Activated CD8-positive, alpha-beta memory T cell treated with anti-CD3 and anti-CD28 coated beads, Interleukin-2, amount 10 ng/mL, durations not matched to agents 7 days and 5 days (primary cell): ENCODE measurements around the gene SLC12A3. TPM values are rescaled to one million over a fixed set of nuclear protein-coding genes. Genes with fewer than 3 reads are reported as not detected.
"Not testable (repeated sequence)": the region's sequence is repeated elsewhere in the genome, so short reads cannot be mapped to it uniquely, and the experiment has no call there.

Source experiments
- ATAC-seq: fragments of 150-1000 bp; cut with Tn5 transposase; one replicate; pipeline ENCODE4 v1.10.0; 2021; ENCODE audit warnings: moderate library complexity
- CTCF ChIA-PET: fragments of 350-600 bp; sonication (Branson Sonifier 250); formaldehyde crosslinking; loops from one replicate; lab custom pipeline; 2021; ENCODE audit warnings: antibody characterized with exemption; lab: Charles Lee
- DNase-seq: peaks from one replicate; pipeline ENCODE4 v3.0.0-alpha.2; 2020
- H3K27ac Mint-ChIP-seq: one replicate; pipeline ENCODE4 v1.8.0; 2021; ENCODE audit warnings: mild to moderate bottlenecking, mixed read lengths
- H3K27me3 Mint-ChIP-seq: one replicate; pipeline ENCODE4 v1.8.0; 2021; ENCODE audit warnings: mixed read lengths
- H3K36me3 Mint-ChIP-seq: one replicate; pipeline ENCODE4 v1.8.0; 2021; ENCODE audit warnings: mild to moderate bottlenecking, mixed read lengths
- H3K4me1 Mint-ChIP-seq: one replicate; pipeline ENCODE4 v1.8.0; 2021; ENCODE audit warnings: mixed read lengths
- H3K4me3 Mint-ChIP-seq: one replicate; pipeline ENCODE4 v1.8.0; 2021; ENCODE audit warnings: mild to moderate bottlenecking, moderate library complexity, mixed read lengths
- H3K9me3 Mint-ChIP-seq: one replicate; pipeline ENCODE4 v1.8.0; 2022; ENCODE audit warnings: low read depth, mixed read lengths
- total RNA-seq, 2 experiments: library from RNA; stranded (reverse); gene quantifications; one replicate each; pipeline ENCODE4 v1.2.3, GENCODE V29; 2021

Gene SLC12A3
- total RNA-seq, 2 experiments from 2014 or later: not detected

DNA sequence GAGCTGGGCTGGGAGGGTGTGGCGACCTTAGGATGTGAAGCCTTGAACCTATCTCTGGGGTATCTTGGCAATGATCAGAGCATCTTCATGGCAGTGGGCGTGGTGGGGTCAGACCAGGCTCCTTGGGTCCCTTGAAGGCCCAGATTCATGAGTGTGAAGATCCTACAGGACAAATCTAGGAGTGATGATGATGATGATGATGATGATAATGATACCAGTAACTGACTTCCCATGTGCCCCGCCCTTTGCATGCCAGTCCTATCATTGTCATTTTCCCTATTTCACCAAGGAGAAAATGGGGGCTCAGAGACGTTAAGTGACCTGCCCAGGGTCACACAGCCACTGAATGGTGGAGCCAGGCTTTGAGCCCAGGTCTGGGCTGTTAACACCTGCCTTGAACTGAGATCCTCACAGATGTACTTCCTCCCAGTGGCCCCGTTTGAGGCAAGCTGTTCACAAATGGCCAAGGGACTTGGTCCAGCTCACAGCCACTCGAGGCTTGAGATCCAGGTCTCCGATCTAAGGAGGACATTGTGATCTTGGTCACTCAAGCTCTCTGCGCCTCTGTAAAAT lies 13.4 kb downstream of the SLC12A3 start:
- Mint-ChIP-seq H3K27ac (no peak overlapping the region), H3K27me3 (peaks cover 2% of the 10 kb centered on the region), H3K36me3 (no peaks in the 10 kb centered on the region), H3K4me3 (no peak overlapping the region), H3K9me3 (no peaks in the 10 kb centered on the region), H3K4me1 (peaks cover 2% of the 10 kb centered on the region)
- no peak for ATAC-seq
- CTCF ChIA-PET: interaction anchor here (0.8 kb wide), 1 partner anchor 11 kb away, joined by 4 read pairs; no protein-coding TSS in a partner anchor
- no peak for DNase-seq

DNA sequence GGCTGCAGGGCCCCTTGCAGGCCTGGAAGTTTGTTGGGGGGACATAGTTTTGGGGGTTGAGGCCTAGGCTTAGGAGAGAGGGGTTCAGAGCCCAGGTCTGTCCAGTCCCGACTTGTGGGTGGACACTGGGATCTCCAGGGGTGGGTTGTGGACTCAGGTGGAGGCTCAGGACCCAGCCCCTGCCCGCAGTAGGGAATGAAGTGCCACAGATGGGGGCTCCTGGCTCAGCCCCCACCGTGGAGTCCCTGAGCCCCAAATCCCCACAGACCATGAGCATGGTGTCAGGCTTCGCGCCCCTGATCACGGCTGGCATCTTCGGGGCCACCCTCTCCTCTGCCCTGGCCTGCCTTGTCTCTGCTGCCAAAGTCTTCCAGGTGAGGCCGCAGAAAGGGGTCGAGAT lies 14.3 kb downstream of the SLC12A3 start:
- peaks cover 2% of the 10 kb centered on the region for H3K27me3 Mint-ChIP-seq
- DNase-seq (no peak), ATAC-seq (no peak)
- CTCF ChIA-PET: no interaction called here
- H3K4me1 Mint-ChIP-seq: peaks cover 2% of the 10 kb centered on the region
- H3K27ac Mint-ChIP-seq: no peak overlapping the region
- H3K4me3 Mint-ChIP-seq: no peak overlapping the region
- no peaks in the 10 kb centered on the region for H3K36me3 Mint-ChIP-seq
- H3K9me3 Mint-ChIP-seq: no peaks in the 10 kb centered on the region

DNA sequence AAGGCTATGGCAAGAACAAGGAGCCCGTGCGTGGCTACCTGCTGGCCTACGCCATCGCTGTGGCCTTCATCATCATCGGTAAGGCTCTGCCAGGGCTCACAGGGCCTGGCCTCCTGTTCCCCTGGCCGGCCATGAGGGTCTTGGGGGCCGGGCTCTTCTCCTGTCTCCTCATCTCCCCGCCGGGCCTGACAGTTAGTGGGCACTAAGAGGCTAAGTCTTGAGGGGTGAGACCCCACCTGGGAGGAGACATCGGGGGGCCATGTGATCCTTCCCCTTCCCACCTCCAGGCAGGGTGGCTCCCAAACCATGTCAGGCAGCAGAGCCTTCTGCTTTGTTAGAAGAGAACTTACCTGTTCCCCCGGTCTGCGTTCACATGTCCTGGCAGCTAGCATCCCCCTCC lies 15.2 kb downstream of the SLC12A3 start:
- Mint-ChIP-seq H3K9me3 (no peaks in the 10 kb centered on the region), H3K27me3 (peaks cover 2% of the 10 kb centered on the region), H3K27ac (no peak overlapping the region), H3K36me3 (no peaks in the 10 kb centered on the region), H3K4me3 (no peak overlapping the region), H3K4me1 (peaks cover 2% of the 10 kb centered on the region)
- no peak for DNase-seq
- CTCF ChIA-PET: interaction anchor here (1.4 kb wide), 1 partner anchor 31 kb away, joined by 3 read pairs; no protein-coding TSS in a partner anchor
- ATAC-seq: no peak

DNA sequence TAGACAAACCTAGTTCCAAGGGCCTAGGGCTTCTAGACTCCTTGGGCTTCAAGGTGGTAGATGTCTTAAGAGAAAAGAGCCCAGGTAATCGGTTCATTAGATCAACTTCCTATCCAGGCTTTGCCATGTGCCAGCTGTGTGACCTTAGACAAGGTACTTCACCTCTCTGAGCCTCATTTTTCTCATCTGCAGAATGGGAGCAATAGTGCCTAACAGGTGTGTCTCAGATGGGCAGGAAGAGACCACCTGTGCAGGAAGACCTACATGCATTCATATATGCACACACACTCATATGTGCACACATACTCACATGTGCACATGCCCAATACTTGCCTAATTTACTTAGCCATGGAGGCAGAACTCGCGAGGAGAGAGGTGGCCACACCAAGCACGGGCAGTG lies 15.7 kb downstream of the SLC12A3 start:
- CTCF ChIA-PET: interaction anchor here (1.4 kb wide), 1 partner anchor 32 kb away, joined by 3 read pairs; no protein-coding TSS in a partner anchor
- H3K27me3 Mint-ChIP-seq: peaks cover 2% of the 10 kb centered on the region
- no peak for DNase-seq
- H3K27ac Mint-ChIP-seq: no peak overlapping the region
- no peaks in the 10 kb centered on the region for H3K9me3 Mint-ChIP-seq
- ATAC-seq: no peak
- no peaks in the 10 kb centered on the region for H3K36me3 Mint-ChIP-seq
- H3K4me3 Mint-ChIP-seq: no peak overlapping the region
- peaks cover 2% of the 10 kb centered on the region for H3K4me1 Mint-ChIP-seq

DNA sequence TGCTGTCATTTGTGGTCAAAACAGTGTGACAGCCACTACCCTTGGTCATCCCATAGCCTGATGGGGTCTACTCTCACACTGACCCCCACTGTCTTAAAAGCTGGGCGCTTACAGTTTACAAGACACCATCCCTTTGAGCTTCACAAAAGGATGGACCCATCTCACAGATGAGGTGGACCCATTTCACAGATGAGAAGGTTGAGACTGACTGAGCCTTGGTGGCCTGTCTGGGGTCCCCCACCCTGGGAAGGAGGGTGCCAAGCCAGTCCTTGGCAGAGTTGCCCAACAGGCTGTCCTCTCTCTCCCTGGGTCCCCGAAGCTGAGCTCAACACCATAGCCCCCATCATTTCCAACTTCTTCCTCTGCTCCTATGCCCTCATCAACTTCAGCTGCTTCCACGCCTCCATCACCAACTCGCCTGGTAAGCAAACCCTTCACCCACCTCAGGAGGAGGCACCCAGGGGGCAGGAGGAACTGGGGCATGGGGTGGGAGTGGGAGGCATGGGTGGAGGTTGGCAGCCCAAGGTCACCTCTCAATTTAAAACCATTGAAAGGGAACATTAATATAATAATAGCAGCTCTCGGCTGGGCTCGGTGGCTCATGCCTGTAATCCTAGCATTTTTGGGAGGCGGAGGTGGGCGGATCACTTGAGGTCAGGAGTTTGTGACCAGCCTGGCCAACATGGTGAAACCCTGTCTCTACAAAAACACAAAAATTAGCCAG lies 17.2 kb downstream of the SLC12A3 start:
- Mint-ChIP-seq H3K4me1 (no peaks in the 10 kb centered on the region), H3K4me3 (no peak overlapping the region)
- DNase-seq: no peak

DNA sequence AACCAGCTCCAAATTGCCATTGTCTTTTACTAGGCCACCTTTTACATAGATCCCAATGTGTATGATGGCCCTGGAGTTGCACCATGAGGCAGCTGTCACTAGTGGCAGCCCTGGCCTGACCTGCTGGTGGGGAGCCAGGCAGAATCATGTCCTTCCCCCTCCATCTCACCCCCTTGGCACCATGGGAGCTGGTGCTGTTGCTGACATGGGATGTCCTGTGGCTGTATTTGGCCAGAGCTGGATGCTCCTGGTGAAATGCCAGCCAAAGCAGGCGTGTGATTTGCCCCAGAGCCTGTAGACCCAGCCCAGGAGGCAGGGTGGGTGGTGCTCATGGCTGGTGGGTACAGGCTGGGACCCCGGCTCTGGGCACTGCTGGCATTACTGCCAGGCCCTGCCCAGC lies 18.6 kb downstream of the SLC12A3 start:
- DNase-seq (no peak), ATAC-seq (no peak)
- Mint-ChIP-seq H3K27ac (no peak overlapping the region), H3K36me3 (no peaks in the 10 kb centered on the region), H3K4me3 (no peak overlapping the region), H3K9me3 (no peaks in the 10 kb centered on the region), H3K4me1 (no peaks in the 10 kb centered on the region), H3K27me3 (peaks cover 2% of the 10 kb centered on the region)
- CTCF ChIA-PET: interaction anchor here (0.7 kb wide), 1 partner anchor 24 kb away, joined by 3 read pairs; no protein-coding TSS in a partner anchor

More for the DNA sequence above, 17.2 kb downstream of the SLC12A3 start:
- no peaks in the 10 kb centered on the region for H3K36me3 Mint-ChIP-seq
- ATAC-seq: no peak
- CTCF ChIA-PET: no interaction called here
- peaks cover 2% of the 10 kb centered on the region for H3K27me3 Mint-ChIP-seq
- H3K27ac Mint-ChIP-seq: no peak overlapping the region
- H3K9me3 Mint-ChIP-seq: no peaks in the 10 kb centered on the region

DNA sequence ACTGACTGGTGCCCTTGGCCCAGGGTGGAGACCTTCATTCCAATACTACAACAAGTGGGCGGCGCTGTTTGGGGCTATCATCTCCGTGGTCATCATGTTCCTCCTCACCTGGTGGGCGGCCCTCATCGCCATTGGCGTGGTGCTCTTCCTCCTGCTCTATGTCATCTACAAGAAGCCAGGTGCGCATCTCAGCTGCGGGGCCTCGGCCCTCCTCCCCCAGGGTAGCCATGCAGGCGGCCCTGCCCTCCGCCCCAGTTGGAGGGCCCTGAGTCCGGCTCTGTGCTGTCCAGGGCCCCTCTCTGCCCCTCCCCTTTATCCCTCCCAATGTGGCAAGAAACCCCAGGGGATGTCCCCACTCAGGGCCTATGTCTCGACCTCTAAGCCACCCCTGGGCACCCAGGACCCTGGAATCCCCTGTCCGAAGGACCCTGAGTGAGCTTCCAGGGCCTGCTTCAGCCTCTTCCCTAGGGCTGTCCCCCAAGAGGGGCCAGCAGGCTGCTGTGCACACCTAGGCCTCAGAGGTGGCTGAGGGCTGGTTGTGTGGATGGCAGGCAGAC lies 19.1 kb downstream of the SLC12A3 start:
- Mint-ChIP-seq H3K27me3 (peaks cover 2% of the 10 kb centered on the region), H3K9me3 (no peaks in the 10 kb centered on the region), H3K36me3 (no peaks in the 10 kb centered on the region), H3K27ac (no peak overlapping the region), H3K4me3 (no peak overlapping the region), H3K4me1 (no peaks in the 10 kb centered on the region)
- CTCF ChIA-PET: no interaction called here
- DNase-seq (no peak), ATAC-seq (no peak)

DNA sequence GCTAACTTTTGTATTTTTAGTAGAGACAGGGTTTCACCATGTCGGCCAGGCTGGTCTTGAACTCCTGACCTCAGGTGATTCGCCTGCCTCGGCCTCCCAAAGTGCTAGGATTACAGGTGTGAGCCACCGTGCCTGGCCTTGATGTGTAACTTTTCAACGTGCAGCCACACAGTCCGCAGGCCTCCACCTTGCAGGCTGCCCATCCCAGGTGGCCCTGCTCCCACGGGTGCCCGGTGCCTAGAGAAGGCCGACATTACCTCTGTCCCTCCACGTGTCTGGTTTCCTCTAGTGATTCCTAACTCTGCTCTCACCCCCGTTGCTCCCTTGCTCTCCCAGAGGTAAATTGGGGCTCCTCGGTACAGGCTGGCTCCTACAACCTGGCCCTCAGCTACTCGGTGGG lies 19.9 kb downstream of the SLC12A3 start:
- ATAC-seq, H3K4me1 Mint-ChIP-seq, H3K4me3 Mint-ChIP-seq, DNase-seq, H3K27me3 Mint-ChIP-seq, H3K36me3 Mint-ChIP-seq, CTCF ChIA-PET, H3K9me3 Mint-ChIP-seq, H3K27ac Mint-ChIP-seq: not testable (repeated sequence)

DNA sequence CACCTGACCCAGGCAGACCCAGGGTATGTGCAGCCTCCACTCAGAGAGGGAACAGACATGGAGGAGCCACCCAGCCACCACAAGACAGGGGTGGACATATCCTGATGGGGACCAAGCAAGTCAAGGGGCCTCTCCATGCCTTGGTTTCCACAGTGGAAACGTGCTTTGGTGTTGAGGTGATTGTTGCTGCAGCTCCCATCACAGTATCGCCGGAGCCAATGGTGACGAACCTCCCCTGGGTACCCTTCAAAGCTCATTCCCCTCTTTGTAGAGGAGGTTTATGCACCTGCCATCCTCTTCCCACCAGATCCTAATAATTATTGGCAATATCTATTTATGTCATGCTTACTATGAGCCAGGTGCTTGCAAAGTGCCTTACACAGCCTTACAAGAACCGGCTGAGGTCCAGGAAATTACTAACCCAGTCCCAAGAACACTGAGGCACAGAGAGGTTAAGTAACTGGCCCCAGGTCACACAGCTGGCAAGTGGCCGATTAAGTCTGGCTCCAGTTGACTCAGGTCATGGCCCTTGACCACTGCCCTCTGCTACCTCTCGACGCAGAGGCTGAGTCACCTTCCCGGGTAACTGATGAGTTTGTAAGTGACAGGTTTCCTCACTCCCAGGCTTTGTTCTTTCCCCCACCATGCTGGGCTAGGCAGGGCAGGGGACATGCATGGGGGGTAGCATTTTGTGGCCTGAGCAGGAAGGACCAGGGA lies 20.6 kb downstream of the SLC12A3 start:
- Mint-ChIP-seq H3K9me3 (no peaks in the 10 kb centered on the region), H3K4me1 (no peaks in the 10 kb centered on the region), H3K27me3 (peaks cover 6% of the 10 kb centered on the region), H3K4me3 (no peak overlapping the region), H3K36me3 (no peaks in the 10 kb centered on the region), H3K27ac (no peak overlapping the region)
- DNase-seq (no peak), ATAC-seq (no peak)
- CTCF ChIA-PET: no interaction called here

DNA sequence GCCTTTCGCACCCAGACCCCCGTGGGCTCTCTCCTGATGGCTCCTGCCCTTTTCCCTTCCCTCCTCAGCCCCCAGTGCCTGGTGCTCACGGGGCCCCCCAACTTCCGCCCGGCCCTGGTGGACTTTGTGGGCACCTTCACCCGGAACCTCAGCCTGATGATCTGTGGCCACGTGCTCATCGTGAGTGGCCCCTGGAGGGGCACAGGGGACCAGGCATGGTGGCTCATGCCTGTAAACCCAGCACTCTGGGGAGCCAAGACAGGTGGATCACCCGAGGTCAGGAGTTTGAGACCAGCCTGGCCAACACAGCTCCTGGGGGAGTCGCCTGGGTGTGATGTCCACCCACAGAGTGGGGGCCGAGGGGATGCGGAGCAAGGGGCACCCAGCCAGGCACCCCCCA lies 21.3 kb downstream of the SLC12A3 start:
- CTCF ChIA-PET: no interaction called here
- no peaks in the 10 kb centered on the region for H3K4me1 Mint-ChIP-seq
- H3K36me3 Mint-ChIP-seq: no peaks in the 10 kb centered on the region
- DNase-seq: no peak
- no peak overlapping the region for H3K27ac Mint-ChIP-seq
- H3K9me3 Mint-ChIP-seq: no peaks in the 10 kb centered on the region
- H3K27me3 Mint-ChIP-seq: peaks cover 6% of the 10 kb centered on the region
- ATAC-seq: no peak
- H3K4me3 Mint-ChIP-seq: no peak overlapping the region

DNA sequence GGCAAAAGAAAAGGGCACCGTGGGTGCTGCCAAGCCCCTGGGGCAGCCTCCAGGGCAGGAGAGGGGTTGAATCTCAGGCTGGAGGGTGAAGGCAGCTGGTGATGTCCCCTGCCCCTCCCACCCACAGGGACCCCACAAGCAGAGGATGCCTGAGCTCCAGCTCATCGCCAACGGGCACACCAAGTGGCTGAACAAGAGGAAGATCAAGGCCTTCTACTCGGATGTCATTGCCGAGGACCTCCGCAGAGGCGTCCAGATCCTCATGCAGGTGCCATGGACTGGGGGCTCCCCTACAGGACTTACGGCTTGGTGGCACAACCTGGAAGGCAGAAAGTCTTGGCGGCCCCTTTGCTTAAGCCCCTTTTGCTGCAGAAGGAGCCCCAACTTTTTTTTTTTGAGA lies 21.8 kb downstream of the SLC12A3 start:
- Mint-ChIP-seq H3K36me3 (no peaks in the 10 kb centered on the region), H3K9me3 (no peaks in the 10 kb centered on the region)

DNA sequence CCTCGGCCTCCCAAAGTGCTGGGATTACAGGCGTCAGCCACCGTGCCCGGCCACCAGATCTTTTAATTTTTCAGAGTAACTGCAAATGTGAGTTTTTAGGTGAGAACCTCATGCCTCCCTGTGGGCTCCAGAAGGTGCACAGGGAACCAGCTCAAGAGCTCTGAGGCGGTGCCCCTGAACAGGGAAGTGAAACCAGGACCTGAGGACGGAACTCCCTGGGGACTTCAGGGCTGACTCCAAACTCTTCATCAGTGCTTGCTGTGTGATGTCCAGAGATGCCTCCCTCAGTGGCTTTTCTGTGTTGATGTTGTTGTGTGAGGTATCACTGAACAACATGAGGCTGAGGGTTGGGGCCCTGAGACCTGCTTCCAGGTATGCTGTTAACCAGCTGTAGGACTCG lies 23.8 kb downstream of the SLC12A3 start:
- Mint-ChIP-seq H3K36me3 (no peaks in the 10 kb centered on the region), H3K27me3 (peaks cover 4% of the 10 kb centered on the region), H3K27ac (no peak overlapping the region), H3K4me3 (no peak overlapping the region), H3K9me3 (no peaks in the 10 kb centered on the region), H3K4me1 (no peaks in the 10 kb centered on the region)
- ATAC-seq (no peak), DNase-seq (no peak)
- CTCF ChIA-PET: interaction anchor here (0.7 kb wide), 1 partner anchor 639 kb away, joined by 4 read pairs; no protein-coding TSS in a partner anchor

More for the DNA sequence above, 21.8 kb downstream of the SLC12A3 start:
- H3K27me3 Mint-ChIP-seq: peaks cover 6% of the 10 kb centered on the region
- H3K4me3 Mint-ChIP-seq: no peak overlapping the region
- H3K27ac Mint-ChIP-seq: no peak overlapping the region
- ATAC-seq (no peak), DNase-seq (no peak)
- CTCF ChIA-PET: interaction anchor here (1.1 kb wide), 1 partner anchor 78 kb away, joined by 3 read pairs; no protein-coding TSS in a partner anchor
- H3K4me1 Mint-ChIP-seq: no peaks in the 10 kb centered on the region

DNA sequence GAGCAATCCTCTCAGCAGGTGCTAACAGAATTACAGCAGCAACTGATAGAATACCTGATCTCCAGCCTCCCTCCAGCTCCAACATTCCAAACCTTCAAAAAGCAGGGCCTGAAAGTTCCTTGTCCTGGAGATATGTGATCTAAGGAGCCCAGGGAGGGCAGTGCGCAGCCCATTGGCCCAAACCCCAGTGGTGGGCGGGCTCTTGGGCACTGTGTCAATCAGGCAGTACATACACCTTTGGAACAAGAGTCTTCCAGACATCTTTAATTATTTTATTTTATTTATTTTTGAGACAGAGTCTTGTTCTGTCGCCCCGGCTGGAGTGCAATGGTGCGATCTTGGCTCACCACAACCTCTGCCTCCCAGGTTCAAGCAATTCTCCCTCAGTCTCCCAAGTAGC lies 24.2 kb downstream of the SLC12A3 start:
- no peak overlapping the region for H3K4me3 Mint-ChIP-seq
- H3K27me3 Mint-ChIP-seq: peaks cover 4% of the 10 kb centered on the region
- DNase-seq (no peak), ATAC-seq (no peak)
- no peak overlapping the region for H3K27ac Mint-ChIP-seq
- CTCF ChIA-PET: no interaction called here
- no peaks in the 10 kb centered on the region for H3K4me1 Mint-ChIP-seq
- no peaks in the 10 kb centered on the region for H3K36me3 Mint-ChIP-seq
- no peaks in the 10 kb centered on the region for H3K9me3 Mint-ChIP-seq
